Measurements from ENCODE around the gene SMAD9.

SMAD9 gene

GRCh38 chr13:36817996-36818803 is 101.8 kb downstream of the SMAD9 start:
- DNase-seq (ENCODE audit: low read depth in 2 of 2) = no peak

GRCh38 chr13:36815062-36815461 is 105.0 kb downstream of the SMAD9 start:
- DNase-seq (ENCODE audit: low read depth in 2 of 2) = no peak

GRCh38 chr13:36814465-36814864 is 105.6 kb downstream of the SMAD9 start:
- DNase-seq (ENCODE audit: low read depth in 2 of 2) = no peak

GRCh38 chr13:36813225-36813624 is 106.8 kb downstream of the SMAD9 start:
- no peak for DNase-seq (ENCODE audit: low read depth in 2 of 2)

- DNase-seq (ENCODE audit: low read depth in 2 of 2) = no peak
Measured at GRCh38 chr13:36807616-36808015, 112.4 kb downstream of the SMAD9 start.

GRCh38 chr13:36806102-36806501 is 113.9 kb downstream of the SMAD9 start:
- no peak for DNase-seq (ENCODE audit: low read depth in 2 of 2)

- DNase-seq (ENCODE audit: low read depth in 2 of 2) = no peak
Measured at GRCh38 chr13:36804588-36804987, 115.5 kb downstream of the SMAD9 start.

- no peak for DNase-seq (ENCODE audit: low read depth in 2 of 2)
Measured at GRCh38 chr13:36801035-36801434, 119.0 kb downstream of the SMAD9 start.

- DNase-seq (ENCODE audit: low read depth in 2 of 2) = no peak
Measured at GRCh38 chr13:36796052-36796451, 124.0 kb downstream of the SMAD9 start.

GRCh38 chr13:36795463-36795862 is 124.6 kb downstream of the SMAD9 start:
- DNase-seq (ENCODE audit: low read depth in 2 of 2) = no peak
